ENCODE results near the gene SNX13. TPM values are rescaled to one million over a fixed set of nuclear protein-coding genes. Genes with fewer than 3 reads are reported as not detected.

Gene SNX13
- total and polyA plus RNA-seq, 9 of the 15 experiments (the other 6 are each of a cell fraction or from before 2014, with no cell fraction given): 5.6 to 33.2 (median 25.4) TPM

DNA sequence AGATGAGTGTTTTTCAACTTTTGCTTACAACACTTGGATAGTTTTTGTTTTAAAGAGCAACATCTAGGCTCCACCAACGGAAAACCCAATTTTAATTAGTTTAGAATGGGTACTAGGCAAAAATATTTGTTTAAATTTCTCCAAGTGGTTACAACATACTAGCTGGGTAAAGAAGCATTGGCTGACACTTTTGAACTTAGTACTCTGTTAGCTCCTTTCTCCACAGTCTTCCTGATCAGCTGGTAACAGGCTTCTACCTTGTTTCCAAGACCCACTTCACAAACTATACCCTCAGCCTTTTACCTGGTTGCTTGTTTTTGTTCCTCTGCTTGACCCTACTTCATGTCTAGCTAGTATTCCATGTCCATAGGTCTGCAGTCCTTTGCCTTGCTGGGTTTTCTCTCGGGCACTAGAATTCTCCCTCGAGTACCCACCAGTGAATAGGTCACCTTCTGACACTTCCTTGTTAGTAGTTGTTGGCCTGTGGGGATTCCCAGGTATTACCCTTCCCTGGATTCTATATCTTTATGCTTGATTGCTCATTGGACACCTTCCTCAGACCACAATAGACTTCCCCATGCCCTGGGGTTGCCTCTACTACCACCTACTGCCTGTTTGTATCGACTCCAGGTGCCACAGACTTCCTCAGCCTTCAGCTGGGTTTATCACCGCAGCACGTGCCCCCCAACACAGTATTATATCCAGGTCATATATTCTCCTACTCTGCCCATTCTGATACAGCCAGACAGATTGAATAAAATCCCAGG lies 45.4 kb upstream of the SNX13 start:
- FAIRE-seq (no peak), ATAC-seq (no peak; the same call in 2 of the 3 replicates)
- in situ Hi-C loops (cut with MboI): no loop called here
- TF ChIP-seq PRPF4 (IDR thresholded peaks at IDR 0.05; ENCODE audit: insufficient read depth, low read depth, low read length, poor library complexity, severe bottlenecking) (no peak), ZNF586 (CRISPR knock-in tag; conservative IDR thresholded peaks at IDR 0.05) (no peak), KLF10 (CRISPR knock-in tag; IDR thresholded peaks at IDR 0.05) (no peak), SRSF7 (optimal IDR thresholded peaks at IDR 0.05; ENCODE audit: low read depth, low read length) (no peak), STAT5A (IDR thresholded peaks at IDR 0.05; ENCODE audit: borderline replicate concordance, low read length) (no peak), E2F1 (CRISPR knock-in tag; IDR thresholded peaks at IDR 0.05) (no peak), KHSRP (IDR thresholded peaks at IDR 0.05) (no peak), MCM2 (IDR thresholded peaks at IDR 0.05; ENCODE audit: low read depth) (no peak), CHD4 (IDR thresholded peaks at IDR 0.05; ENCODE audit: insufficient read depth, insufficient replicate concordance, low read depth, low read length, poor library complexity, severe bottlenecking) (no peak), SMAD2 (IDR thresholded peaks at IDR 0.05; ENCODE audit: low read depth, low read length) (no peak), ZNF707 (CRISPR knock-in tag; conservative IDR thresholded peaks at IDR 0.05) (no peak), PHTF2 (CRISPR knock-in tag; IDR thresholded peaks at IDR 0.05) (no peak), PML (IDR thresholded peaks at IDR 0.05; ENCODE audit: low read length) (no peak), ZNF23 (CRISPR knock-in tag; IDR thresholded peaks at IDR 0.05) (no peak), ZNF740 (CRISPR knock-in tag; IDR thresholded peaks at IDR 0.05) (no peak), ZNF740 (tag; IDR thresholded peaks at IDR 0.05) (no peak), RB1 (IDR thresholded peaks at IDR 0.05; ENCODE audit: low read depth) (no peak), TEAD2 (tag; IDR thresholded peaks at IDR 0.05) (no peak)
- TF ChIP-seq, protein P1, sequence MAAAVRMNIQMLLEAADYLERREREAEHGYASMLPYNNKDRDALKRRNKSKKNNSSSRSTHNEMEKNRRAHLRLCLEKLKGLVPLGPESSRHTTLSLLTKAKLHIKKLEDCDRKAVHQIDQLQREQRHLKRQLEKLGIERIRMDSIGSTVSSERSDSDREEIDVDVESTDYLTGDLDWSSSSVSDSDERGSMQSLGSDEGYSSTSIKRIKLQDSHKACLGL (CRISPR knock-in tag; IDR thresholded peaks at IDR 0.05; ENCODE audit: borderline replicate concordance, poor library complexity, severe bottlenecking): no peak
- TF ChIP-seq, protein P2, sequence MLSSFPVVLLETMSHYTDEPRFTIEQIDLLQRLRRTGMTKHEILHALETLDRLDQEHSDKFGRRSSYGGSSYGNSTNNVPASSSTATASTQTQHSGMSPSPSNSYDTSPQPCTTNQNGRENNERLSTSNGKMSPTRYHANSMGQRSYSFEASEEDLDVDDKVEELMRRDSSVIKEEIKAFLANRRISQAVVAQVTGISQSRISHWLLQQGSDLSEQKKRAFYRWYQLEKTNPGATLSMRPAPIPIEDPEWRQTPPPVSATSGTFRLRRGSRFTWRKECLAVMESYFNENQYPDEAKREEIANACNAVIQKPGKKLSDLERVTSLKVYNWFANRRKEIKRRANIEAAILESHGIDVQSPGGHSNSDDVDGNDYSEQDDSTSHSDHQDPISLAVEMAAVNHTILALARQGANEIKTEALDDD (IDR thresholded peaks at IDR 0.05): no peak

More for the DNA sequence above, 45.4 kb upstream of the SNX13 start:
- Histone ChIP-seq H3K4me3 (no peak overlapping the region), H3K36me3 (ENCODE audit: control insufficient read depth, insufficient read depth, low read length) (no peaks in the 10 kb centered on the region), H3K9ac (ENCODE audit: insufficient read depth in 1 of 2, low read depth in 2 of 2, low read length in 2 of 2) (no peak overlapping the region), H4K20me1 (replicated peaks; ENCODE audit: control insufficient read depth, insufficient read depth, low read length) (no peaks in the 10 kb centered on the region), H2AFZ (ENCODE audit: low read depth, low read length) (peak overlapping the region; percentile 20; the same call in 1 of the 2 replicates), H3K4me1 (replicated peaks in 1 of 2; ENCODE audit: control insufficient read depth in 2 of 2, insufficient read depth in 2 of 2, low read length in 2 of 2) (0 out of 5 replicates have a peak, but pooled peaks cover 0 to 4% of the 10 kb centered on the region in 2 experiments), H3K27me3 (ENCODE audit: control insufficient read depth in 2 of 2, insufficient read depth in 2 of 2, low read length in 2 of 2) (0 out of 5 replicates have a peak, but pooled peaks cover 0 to 2% of the 10 kb centered on the region in 2 experiments), H3K4me2 (ENCODE audit: insufficient read depth, low read length) (no peak overlapping the region), H3K9me1 (ENCODE audit: control insufficient read depth, insufficient read depth, low read length) (no peaks in the 10 kb centered on the region), H3K9me3 (replicated peaks; ENCODE audit: control insufficient read depth, insufficient read depth, low read depth, low read length) (no peaks in the 10 kb centered on the region), H3K79me2 (ENCODE audit: control insufficient read depth, insufficient read depth, low read length) (no peaks in the 10 kb centered on the region), H3K27ac (ENCODE audit: extremely low read depth, low read depth, low read length) (no peak overlapping the region)
- 10% methylated on average over 6 of the region's 6 CpGs for WGBS (ENCODE audit: insufficient coverage, low coverage, missing lambda C conversion rate)
- no TSS peak for BruUV-seq (replicated peaks)
- intact Hi-C loops (cut with micrococcal nuclease): no loop called here
- ChIA-PET POLR2A (no interaction called here), CTCF (ENCODE audit: low intra/inter-chr PET ratio) (no interaction called here)
- DNase-seq (ENCODE audit: extremely low read depth in 1 of 4, low spot score in 3 of 4): no peak

Data from K562 (cell line).